Neural progenitor cell (in vitro differentiated cells): ENCODE data around the gene SMPD4. TPM values are rescaled to one million over a fixed set of nuclear protein-coding genes. Genes with fewer than 3 reads are reported as not detected.

Experiments
- DNase-seq: peaks from one replicate; pipeline ENCODE4 v3.0.0-alpha.2; 2016; ENCODE audit warnings: low spot score
- H2AFZ ChIP-seq: fragments of 200-600 bp; sonication (generic); replicated peaks from 2 replicates; pipeline ENCODE4 v1.6.1; 2016; ENCODE audit warnings: antibody characterized with exemption
- H3F3A ChIP-seq: fragments of 200-600 bp; sonication (generic); 2 replicates; pipeline ENCODE4 v1.6.1; 2016; ENCODE audit warnings: antibody characterized with exemption, low read depth
- H3K27ac ChIP-seq: fragments of 200-600 bp; sonication (generic); 2 replicates; pipeline ENCODE4 v1.5.1; 2016; ENCODE audit warnings: mild to moderate bottlenecking
- H3K27me3 ChIP-seq: fragments of 200-600 bp; sonication (generic); 2 replicates; pipeline ENCODE4 v1.6.1; 2016; ENCODE audit warnings: mild to moderate bottlenecking, moderate library complexity
- H3K36me3 ChIP-seq: fragments of 200-600 bp; sonication (generic); 2 replicates; pipeline ENCODE4 v1.5.1; 2016
- H3K4me1 ChIP-seq: fragments of 200-600 bp; sonication (generic); 2 replicates; pipeline ENCODE4 v1.6.1; 2016; ENCODE audit warnings: mixed run types
- H3K4me2 ChIP-seq: fragments of 200-600 bp; sonication (generic); 2 replicates; pipeline ENCODE4 v1.6.1; 2016
- H3K4me3 ChIP-seq: fragments of 200-600 bp; sonication (generic); 2 replicates; pipeline ENCODE4 v1.5.1; 2016
- H3K79me2 ChIP-seq: fragments of 200-600 bp; sonication (generic); 2 replicates; pipeline ENCODE4 v1.6.1; 2016; ENCODE audit warnings: low read depth
- H3K9ac ChIP-seq: fragments of 200-600 bp; sonication (generic); 2 replicates; pipeline ENCODE4 v1.6.1; 2016
- H3K9me3 ChIP-seq: fragments of 200-600 bp; sonication (generic); 2 replicates; pipeline ENCODE4 v1.5.1; 2016; ENCODE audit warnings: low read depth
- H4K20me1 ChIP-seq: fragments of 200-600 bp; sonication (generic); 2 replicates; pipeline ENCODE4 v1.6.1; 2016; ENCODE audit warnings: low read depth
- H3K27ac Mint-ChIP-seq: 3 replicates; pipeline ENCODE4 v1.8.0; 2021; ENCODE audit warnings: mixed read lengths
- H3K27me3 Mint-ChIP-seq: 2 replicates; pipeline ENCODE4 v1.8.0; 2022; ENCODE audit warnings: low read depth, mild to moderate bottlenecking, inconsistent platforms, moderate library complexity, mixed read lengths; ENCODE audit not compliant: insufficient read depth
- H3K36me3 Mint-ChIP-seq: 3 replicates; pipeline ENCODE4 v1.8.0; 2021; ENCODE audit warnings: mixed read lengths
- H3K4me1 Mint-ChIP-seq: 3 replicates; pipeline ENCODE4 v1.8.0; 2021; ENCODE audit warnings: mixed read lengths
- H3K4me3 Mint-ChIP-seq: 3 replicates; pipeline ENCODE4 v1.8.0; 2021; ENCODE audit warnings: mild to moderate bottlenecking, moderate library complexity, mixed read lengths
- H3K9me3 Mint-ChIP-seq: 3 replicates; pipeline ENCODE4 v1.8.0; 2020; ENCODE audit warnings: mixed read lengths
- EZH2 ChIP-seq: fragments of 200-600 bp; sonication (generic); IDR thresholded peaks from 2 replicates; pipeline ENCODE4 v1.6.1; 2017; ENCODE audit warnings: antibody characterized with exemption, mild to moderate bottlenecking, moderate library complexity
- EZH2phosphoT487 ChIP-seq: fragments of 200-600 bp; sonication (generic); IDR thresholded peaks from 2 replicates; pipeline ENCODE4 v1.6.1; 2017; ENCODE audit warnings: antibody characterized with exemption
- total RNA-seq: library from RNA; depleted of rRNA; stranded (reverse); fragments of >200 nt; gene quantifications from 2 replicates; pipeline ENCODE4 v1.2.3, GENCODE V29; 2015; ENCODE audit warnings: low replicate concordance
- TF ChIP-seq, protein P1 (sequence below): fragments of 200-600 bp; sonication (generic); IDR thresholded peaks from 2 replicates; pipeline ENCODE4 v1.5.1; 2017; ENCODE audit warnings: antibody characterized with exemption, mild to moderate bottlenecking

Gene SMPD4
- total RNA-seq, 1 donor from 2014 or later: 23.6 TPM

DNA sequence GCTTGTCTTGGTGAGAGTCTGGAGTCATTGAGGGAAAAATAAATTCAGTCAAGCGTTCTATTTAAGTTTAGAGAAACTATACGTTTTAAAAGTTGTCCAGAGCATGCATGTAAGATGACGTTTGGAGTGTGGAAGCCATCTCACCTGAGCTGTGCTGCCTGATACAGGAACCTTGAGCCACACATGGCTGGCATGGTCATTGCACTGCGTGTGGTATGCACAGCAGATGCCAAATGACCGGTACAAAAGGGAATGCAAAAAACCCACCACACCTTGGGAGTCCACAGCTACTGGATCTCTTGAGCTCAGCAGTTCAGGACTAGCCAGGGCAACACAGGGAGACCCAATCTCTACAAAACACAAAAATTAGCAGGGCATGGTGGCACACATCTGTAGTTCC lies 5.0 kb upstream of the SMPD4 start:
- Histone ChIP-seq H3K9ac (no peak overlapping the region), H3K4me3 (no peak overlapping the region), H3K4me2 (no peak overlapping the region), H3K27me3 (no peaks in the 10 kb centered on the region), H3K9me3 (no peaks in the 10 kb centered on the region), H3K27ac (no peak overlapping the region), H3F3A (peaks cover 12% of the 10 kb centered on the region), H3K4me1 (peaks cover 14% of the 10 kb centered on the region), H2AFZ (no peak overlapping the region), H3K79me2 (peaks cover 8% of the 10 kb centered on the region), H4K20me1 (no peaks in the 10 kb centered on the region), H3K36me3 (no peaks in the 10 kb centered on the region)
- no peak for TF ChIP-seq EZH2
- Mint-ChIP-seq H3K9me3 (no peaks in the 10 kb centered on the region), H3K4me3 (peak overlapping the region; percentile 41), H3K4me1 (peaks cover 13% of the 10 kb centered on the region), H3K27me3 (peaks cover 2% of the 10 kb centered on the region), H3K27ac (no peak overlapping the region), H3K36me3 (peaks cover 2% of the 10 kb centered on the region)
- no peak for DNase-seq

DNA sequence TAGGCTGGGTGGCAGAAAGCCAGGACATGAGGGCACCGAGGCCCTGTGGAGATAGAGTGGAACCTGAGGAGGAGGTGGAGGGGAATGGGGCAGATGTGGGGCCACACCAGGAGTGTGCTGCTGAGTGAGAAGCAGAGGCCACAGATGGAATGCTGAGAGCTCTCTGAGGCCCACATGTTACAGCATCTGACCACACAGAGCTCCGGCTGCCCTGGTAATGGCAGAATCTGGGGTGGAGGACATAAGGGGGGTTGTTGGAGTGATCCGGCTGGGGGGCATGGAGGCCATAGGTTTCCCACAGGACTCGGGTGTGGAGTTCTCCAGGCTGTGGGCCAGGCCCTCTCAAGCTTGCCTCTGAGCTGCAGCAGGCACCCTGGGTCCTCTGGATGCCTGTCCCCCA lies 4.5 kb upstream of the SMPD4 start:
- no peak for DNase-seq
- Mint-ChIP-seq H3K4me3 (peak overlapping the region; percentile 41), H3K36me3 (no peaks in the 10 kb centered on the region), H3K27ac (no peak overlapping the region), H3K27me3 (peaks cover 2% of the 10 kb centered on the region), H3K9me3 (no peaks in the 10 kb centered on the region), H3K4me1 (peaks cover 15% of the 10 kb centered on the region)
- no peaks in the 10 kb centered on the region for H3K36me3 ChIP-seq
- no peak for TF ChIP-seq EZH2phosphoT487
- TF ChIP-seq, protein P1, sequence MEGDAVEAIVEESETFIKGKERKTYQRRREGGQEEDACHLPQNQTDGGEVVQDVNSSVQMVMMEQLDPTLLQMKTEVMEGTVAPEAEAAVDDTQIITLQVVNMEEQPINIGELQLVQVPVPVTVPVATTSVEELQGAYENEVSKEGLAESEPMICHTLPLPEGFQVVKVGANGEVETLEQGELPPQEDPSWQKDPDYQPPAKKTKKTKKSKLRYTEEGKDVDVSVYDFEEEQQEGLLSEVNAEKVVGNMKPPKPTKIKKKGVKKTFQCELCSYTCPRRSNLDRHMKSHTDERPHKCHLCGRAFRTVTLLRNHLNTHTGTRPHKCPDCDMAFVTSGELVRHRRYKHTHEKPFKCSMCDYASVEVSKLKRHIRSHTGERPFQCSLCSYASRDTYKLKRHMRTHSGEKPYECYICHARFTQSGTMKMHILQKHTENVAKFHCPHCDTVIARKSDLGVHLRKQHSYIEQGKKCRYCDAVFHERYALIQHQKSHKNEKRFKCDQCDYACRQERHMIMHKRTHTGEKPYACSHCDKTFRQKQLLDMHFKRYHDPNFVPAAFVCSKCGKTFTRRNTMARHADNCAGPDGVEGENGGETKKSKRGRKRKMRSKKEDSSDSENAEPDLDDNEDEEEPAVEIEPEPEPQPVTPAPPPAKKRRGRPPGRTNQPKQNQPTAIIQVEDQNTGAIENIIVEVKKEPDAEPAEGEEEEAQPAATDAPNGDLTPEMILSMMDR: no peak
- no peak overlapping the region for H3K27ac ChIP-seq
- H3K4me1 ChIP-seq: peaks cover 14% of the 10 kb centered on the region
- no peak overlapping the region for H2AFZ ChIP-seq
- H3K9ac ChIP-seq: no peak overlapping the region
- H3K79me2 ChIP-seq: peaks cover 13% of the 10 kb centered on the region
- H4K20me1 ChIP-seq: no peaks in the 10 kb centered on the region
- H3F3A ChIP-seq: peaks cover 12% of the 10 kb centered on the region
- H3K27me3 ChIP-seq: no peaks in the 10 kb centered on the region
- no peak overlapping the region for H3K4me3 ChIP-seq
- no peaks in the 10 kb centered on the region for H3K9me3 ChIP-seq
- H3K4me2 ChIP-seq: no peak overlapping the region

DNA sequence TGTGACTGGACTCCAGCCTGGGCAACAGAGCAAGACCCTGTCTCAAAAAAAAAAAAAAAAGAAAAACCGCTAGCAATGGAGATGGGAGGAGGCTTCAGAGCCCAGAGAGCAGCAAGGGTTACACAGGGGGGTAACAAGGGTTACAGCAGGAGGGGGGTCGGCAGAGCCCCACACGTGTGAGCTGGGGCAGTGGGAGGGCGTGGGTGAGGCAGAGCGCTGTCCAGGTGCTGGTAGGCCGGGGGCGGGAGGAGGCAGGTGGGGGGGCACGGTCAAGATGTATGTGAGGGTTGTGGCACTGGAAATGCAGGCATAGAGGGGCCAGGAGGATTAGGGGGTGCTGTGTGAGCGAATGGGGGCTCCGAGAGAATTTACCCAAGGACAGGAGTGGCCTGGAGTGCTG lies 4.0 kb upstream of the SMPD4 start:
- peaks cover 17% of the 10 kb centered on the region for H3K4me1 Mint-ChIP-seq

More for the DNA sequence above, 4.0 kb upstream of the SMPD4 start:
- Histone ChIP-seq H3K4me1 (peaks cover 16% of the 10 kb centered on the region), H3K27me3 (no peaks in the 10 kb centered on the region), H3K27ac (no peak overlapping the region), H2AFZ (no peak overlapping the region), H3K9ac (no peak overlapping the region), H3K4me2 (no peak overlapping the region), H3K79me2 (peaks cover 17% of the 10 kb centered on the region), H3K9me3 (no peaks in the 10 kb centered on the region), H3F3A (peaks cover 12% of the 10 kb centered on the region), H3K36me3 (no peaks in the 10 kb centered on the region), H4K20me1 (no peaks in the 10 kb centered on the region), H3K4me3 (no peak overlapping the region)
- peaks cover 4% of the 10 kb centered on the region for H3K27me3 Mint-ChIP-seq
- H3K9me3 Mint-ChIP-seq: no peaks in the 10 kb centered on the region
- no peak for DNase-seq
- no peak overlapping the region for H3K4me3 Mint-ChIP-seq
- H3K36me3 Mint-ChIP-seq: peaks cover 2% of the 10 kb centered on the region
- TF ChIP-seq, protein P1: no peak
- TF ChIP-seq EZH2phosphoT487 (no peak), EZH2 (no peak)
- H3K27ac Mint-ChIP-seq: peak overlapping the region; percentile 85
